Fibroblast of lung (primary cell): ENCODE results near the gene GNAZ.

Experiments
- EZH2 ChIP-seq: IDR thresholded peaks from 2 replicates; pipeline ENCODE4 v1.5.1; 2012; ENCODE audit warnings: low read length, control low read depth, mild to moderate bottlenecking; ENCODE audit errors: missing control alignments
- TF ChIP-seq, protein P1 (sequence below), 2 donors: IDR thresholded peaks in 1 of 2; conservative IDR thresholded peaks in 1 of 2; 1 replicate in 1 of 2; 2 replicates in 1 of 2; pipeline ENCODE4 v1.5.1; 2011 to 2012; ENCODE audit warnings: low read length in 2 of 2, control low read depth in 1 of 2, inconsistent platforms in 1 of 2, low read depth in 1 of 2, mild to moderate bottlenecking in 1 of 2

DNA sequence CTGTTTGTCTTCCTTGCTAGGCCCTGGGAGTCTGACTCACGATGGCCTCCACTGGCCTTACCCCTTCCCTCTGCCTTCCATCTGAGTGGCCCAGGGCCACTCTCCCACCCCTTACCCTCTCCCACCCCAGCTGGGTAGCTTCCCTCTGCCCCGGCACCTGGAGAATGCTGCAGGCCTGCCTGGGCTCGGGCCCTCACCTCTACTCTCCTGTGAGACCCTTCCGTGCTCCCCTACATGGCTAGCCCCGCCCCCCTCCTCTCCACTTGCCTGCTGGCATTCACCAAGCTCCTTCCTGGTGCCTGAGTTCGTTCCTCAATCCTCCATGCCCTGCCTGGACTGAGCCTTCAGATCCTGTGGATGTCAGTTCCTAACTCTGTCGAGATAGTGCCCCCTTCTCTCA is 83.7 kb downstream of the GNAZ start:
- TF ChIP-seq, protein P1, sequence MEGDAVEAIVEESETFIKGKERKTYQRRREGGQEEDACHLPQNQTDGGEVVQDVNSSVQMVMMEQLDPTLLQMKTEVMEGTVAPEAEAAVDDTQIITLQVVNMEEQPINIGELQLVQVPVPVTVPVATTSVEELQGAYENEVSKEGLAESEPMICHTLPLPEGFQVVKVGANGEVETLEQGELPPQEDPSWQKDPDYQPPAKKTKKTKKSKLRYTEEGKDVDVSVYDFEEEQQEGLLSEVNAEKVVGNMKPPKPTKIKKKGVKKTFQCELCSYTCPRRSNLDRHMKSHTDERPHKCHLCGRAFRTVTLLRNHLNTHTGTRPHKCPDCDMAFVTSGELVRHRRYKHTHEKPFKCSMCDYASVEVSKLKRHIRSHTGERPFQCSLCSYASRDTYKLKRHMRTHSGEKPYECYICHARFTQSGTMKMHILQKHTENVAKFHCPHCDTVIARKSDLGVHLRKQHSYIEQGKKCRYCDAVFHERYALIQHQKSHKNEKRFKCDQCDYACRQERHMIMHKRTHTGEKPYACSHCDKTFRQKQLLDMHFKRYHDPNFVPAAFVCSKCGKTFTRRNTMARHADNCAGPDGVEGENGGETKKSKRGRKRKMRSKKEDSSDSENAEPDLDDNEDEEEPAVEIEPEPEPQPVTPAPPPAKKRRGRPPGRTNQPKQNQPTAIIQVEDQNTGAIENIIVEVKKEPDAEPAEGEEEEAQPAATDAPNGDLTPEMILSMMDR (conservative IDR thresholded peaks at IDR 0.05 in 1 of 2, IDR thresholded peaks at IDR 0.05 in 1 of 2; ENCODE audit: low read depth in 1 of 2, low read length in 2 of 2), result no peak
- no peak for TF ChIP-seq EZH2
